SU-DHL-6 (cell line): ENCODE data around the gene ABCD3.
"Not testable (repeated sequence)": the region's sequence is repeated elsewhere in the genome, so short reads cannot be mapped to it uniquely, and the experiment has no call there.

ENCODE experiments used
- H2AFZ ChIP-seq: fragments of 200-600 bp; sonication (generic); 2 replicates; pipeline ENCODE4 v1.6.1; 2014; ENCODE audit warnings: low read depth, mild to moderate bottlenecking, moderate library complexity, mixed read lengths, antibody characterized with exemption, low read length; ENCODE audit not compliant: severe bottlenecking
- H3F3A ChIP-seq: fragments of 200-600 bp; shearing (Covaris generic); 2 replicates; pipeline ENCODE4 v1.6.0; 2016; ENCODE audit warnings: antibody characterized with exemption, mild to moderate bottlenecking; ENCODE audit not compliant: insufficient read depth
- H3K27ac ChIP-seq: fragments of 200-600 bp; sonication (generic); 2 replicates; pipeline ENCODE4 v1.5.1; 2016; ENCODE audit warnings: low read depth, mild to moderate bottlenecking, low read length, moderate library complexity, mixed read lengths
- H3K27me3 ChIP-seq: fragments of 200-600 bp; sonication (generic), shearing (Covaris generic); 2 replicates; pipeline ENCODE4 v1.6.0; 2014; ENCODE audit warnings: mild to moderate bottlenecking, low read length
- H3K36me3 ChIP-seq: fragments of 200-600 bp; sonication (generic); 2 replicates; pipeline ENCODE4 v1.6.1; 2014; ENCODE audit warnings: mild to moderate bottlenecking, low read length, mixed read lengths
- H3K4me2 ChIP-seq: fragments of 300-600, 200-600 bp; shearing (Covaris generic), sonication (generic); 2 replicates; pipeline ENCODE4 v1.6.0; 2014; ENCODE audit warnings: low read length, low read depth, mild to moderate bottlenecking; ENCODE audit not compliant: poor library complexity, severe bottlenecking
- H3K4me3 ChIP-seq: fragments of 200-600 bp; sonication (generic); 2 replicates; pipeline ENCODE4 v1.5.1; 2014; ENCODE audit warnings: antibody characterized with exemption, low read length, mild to moderate bottlenecking, mixed read lengths; ENCODE audit not compliant: insufficient read depth, poor library complexity, severe bottlenecking
- H3K79me2 ChIP-seq: fragments of 200-600 bp; sonication (generic); 2 replicates; pipeline ENCODE4 v1.6.1; 2014; ENCODE audit warnings: mild to moderate bottlenecking, low read length, moderate library complexity; ENCODE audit not compliant: insufficient read depth
- H3K9ac ChIP-seq: fragments of 200-600 bp; sonication (generic); 2 replicates; pipeline ENCODE4 v1.7.0; 2014; ENCODE audit warnings: mild to moderate bottlenecking, low read length
- H3K9me2 ChIP-seq: fragments of 200-600 bp; sonication (generic); replicated peaks from 2 replicates; pipeline ENCODE4 v1.6.1; 2014; ENCODE audit warnings: low read length; ENCODE audit not compliant: insufficient read depth
- H3K9me3 ChIP-seq: fragments of 200-600 bp; sonication (generic); 2 replicates; pipeline ENCODE4 v1.6.1; 2014; ENCODE audit warnings: low read length, mixed read lengths; ENCODE audit not compliant: insufficient read depth
- H4K20me1 ChIP-seq: fragments of 200-600 bp; sonication (generic); 2 replicates; pipeline ENCODE4 v1.6.1; 2014; ENCODE audit warnings: low read depth, mild to moderate bottlenecking, antibody characterized with exemption, low read length, moderate library complexity, mixed read lengths
- CTCF ChIP-seq: fragments of 200-600 bp; sonication (generic); IDR thresholded peaks from one replicate; pipeline ENCODE4 v1.5.1; 2017; ENCODE audit warnings: antibody characterized with exemption, mild to moderate bottlenecking, low read length, moderate library complexity; ENCODE audit not compliant: insufficient read depth, poor library complexity, severe bottlenecking
- EZH2phosphoT487 ChIP-seq: fragments of 200-600 bp; sonication (generic), shearing (Covaris generic); conservative IDR thresholded peaks from 2 replicates; pipeline ENCODE4 v1.6.1; 2018; ENCODE audit warnings: mild to moderate bottlenecking, antibody characterized with exemption, low read length, moderate library complexity, mixed read lengths

Gene ABCD3

GRCh38 chr1:94433866-94434265 lies 15.7 kb downstream of the ABCD3 start:
- Histone ChIP-seq H3K36me3 (no peaks in the 10 kb centered on the region), H3K9me3 (no peaks in the 10 kb centered on the region)

GRCh38 chr1:94434365-94435045 lies 16.3 kb downstream of the ABCD3 start:
- no peaks in the 10 kb centered on the region for H3K9me3 ChIP-seq
- no peak overlapping the region for H3K4me3 ChIP-seq
- H3K27me3 ChIP-seq = no peaks in the 10 kb centered on the region
- no peak overlapping the region for H3K9ac ChIP-seq
- H3K79me2 ChIP-seq = peaks cover 16% of the 10 kb centered on the region; the same call in 1 of the 2 replicates
- H3F3A ChIP-seq = no peaks in the 10 kb centered on the region
- H3K9me2 ChIP-seq = no peaks in the 10 kb centered on the region
- no peaks in the 10 kb centered on the region for H3K36me3 ChIP-seq
- H3K27ac ChIP-seq = no peak overlapping the region
- no peak overlapping the region for H3K4me2 ChIP-seq
- no peak for TF ChIP-seq EZH2phosphoT487
- H2AFZ ChIP-seq = no peak overlapping the region
- H4K20me1 ChIP-seq = no peaks in the 10 kb centered on the region

More at GRCh38 chr1:94433866-94434265, 15.7 kb downstream of the ABCD3 start:
- Histone ChIP-seq H3K9ac (no peak overlapping the region), H4K20me1 (no peaks in the 10 kb centered on the region), H2AFZ (no peak overlapping the region), H3K79me2 (peaks cover 16% of the 10 kb centered on the region; the same call in 1 of the 2 replicates), H3K9me2 (no peaks in the 10 kb centered on the region), H3K27ac (no peak overlapping the region), H3K27me3 (no peaks in the 10 kb centered on the region), H3K4me3 (no peak overlapping the region), H3K4me2 (no peak overlapping the region), H3F3A (no peaks in the 10 kb centered on the region)
- TF ChIP-seq CTCF (no peak), EZH2phosphoT487 (no peak)

GRCh38 chr1:94438692-94439276 lies 20.6 kb downstream of the ABCD3 start:
- Histone ChIP-seq H3F3A (no peaks in the 10 kb centered on the region), H3K36me3 (0 out of 2 replicates have a peak, but pooled peaks cover 3% of the 10 kb centered on the region), H3K9ac (no peak overlapping the region), H4K20me1 (no peaks in the 10 kb centered on the region), H3K27ac (no peak overlapping the region), H3K9me2 (no peaks in the 10 kb centered on the region), H3K9me3 (peaks cover 3% of the 10 kb centered on the region; the same call in 1 of the 2 replicates), H3K79me2 (peaks cover 27% of the 10 kb centered on the region; the same call in 1 of the 2 replicates), H2AFZ (no peak overlapping the region), H3K4me3 (no peak overlapping the region), H3K27me3 (no peaks in the 10 kb centered on the region), H3K4me2 (no peak overlapping the region)
- TF ChIP-seq CTCF (no peak), EZH2phosphoT487 (no peak)

- Histone ChIP-seq H3K9me3 (peaks cover 8% of the 10 kb centered on the region; the same call in 1 of the 2 replicates), H3K27me3 (no peaks in the 10 kb centered on the region), H3K4me3 (no peak overlapping the region), H3K27ac (no peak overlapping the region), H3K79me2 (peaks cover 27% of the 10 kb centered on the region; the same call in 1 of the 2 replicates), H2AFZ (no peak overlapping the region), H3K9me2 (no peaks in the 10 kb centered on the region), H3K36me3 (0 out of 2 replicates have a peak, but pooled peaks cover 3% of the 10 kb centered on the region), H3K9ac (no peak overlapping the region), H4K20me1 (no peaks in the 10 kb centered on the region), H3F3A (no peaks in the 10 kb centered on the region), H3K4me2 (no peak overlapping the region)
- no peak for TF ChIP-seq EZH2phosphoT487
- TF ChIP-seq CTCF = no peak
Measured at GRCh38 chr1:94440088-94440487, 21.9 kb downstream of the ABCD3 start.

- H4K20me1 ChIP-seq, H3K27ac ChIP-seq, H3K36me3 ChIP-seq, H3K4me2 ChIP-seq, H3K9ac ChIP-seq, H3K9me2 ChIP-seq, H2AFZ ChIP-seq, H3F3A ChIP-seq, H3K27me3 ChIP-seq, H3K4me3 ChIP-seq: not testable (repeated sequence)
- Histone ChIP-seq H3K79me2 (0 out of 2 replicates have a peak, but pooled peaks cover 17% of the 10 kb centered on the region), H3K9me3 (peaks cover 12% of the 10 kb centered on the region; the same call in 1 of the 2 replicates)
Measured at GRCh38 chr1:94443067-94443466, 24.9 kb downstream of the ABCD3 start.
